Neural cell (in vitro differentiated cells): ENCODE measurements around the gene SSTR5. TPM values are rescaled to one million over a fixed set of nuclear protein-coding genes. Genes with fewer than 3 reads are reported as not detected.

Source experiments
- H2AFZ ChIP-seq: fragments of 200-600, 300-800 bp; sonication (generic), shearing (Covaris generic); 2 replicates; pipeline ENCODE4 v1.6.0; 2014; ENCODE audit warnings: low read depth, mild to moderate bottlenecking, antibody characterized with exemption, low read length, moderate library complexity
- H3F3A ChIP-seq: fragments of 200-600 bp; shearing (Covaris generic); 2 replicates; pipeline ENCODE4 v1.6.1; 2016; ENCODE audit warnings: mild to moderate bottlenecking, moderate library complexity, mixed read lengths, antibody characterized with exemption, low read length; ENCODE audit not compliant: insufficient read depth, poor library complexity, severe bottlenecking
- H3K27ac ChIP-seq: fragments of 200-600, 300-800 bp; sonication (generic), shearing (Covaris generic); 2 replicates; pipeline ENCODE4 v1.5.1; 2014; ENCODE audit warnings: mild to moderate bottlenecking, low read length, moderate library complexity
- H3K27me3 ChIP-seq: fragments of 300-800, 200-600 bp; sonication (generic), shearing (Covaris generic); 2 replicates; pipeline ENCODE4 v1.6.0; 2014; ENCODE audit warnings: mild to moderate bottlenecking, low read depth, low read length, moderate library complexity; ENCODE audit not compliant: insufficient read depth
- H3K36me3 ChIP-seq: fragments of 300-800, 200-600 bp; sonication (generic), shearing (Covaris generic); 2 replicates; pipeline ENCODE4 v1.5.1; 2014; ENCODE audit warnings: mild to moderate bottlenecking, antibody characterized with exemption, low read length, moderate library complexity; ENCODE audit not compliant: insufficient read depth
- H3K4me2 ChIP-seq: fragments of 300-800, 200-600 bp; sonication (generic), shearing (Covaris generic); 2 replicates; pipeline ENCODE4 v1.6.0; 2014; ENCODE audit warnings: mild to moderate bottlenecking, low read length
- H3K4me3 ChIP-seq: fragments of 300-800, 200-600 bp; sonication (generic), shearing (Covaris generic); 2 replicates; pipeline ENCODE4 v1.5.1; 2014; ENCODE audit warnings: mild to moderate bottlenecking, low read length, moderate library complexity
- H3K79me2 ChIP-seq: fragments of 200-600 bp; shearing (Covaris generic); replicated peaks from 2 replicates; pipeline ENCODE4 v1.6.0; 2014; ENCODE audit warnings: mild to moderate bottlenecking, low read length, moderate library complexity; ENCODE audit not compliant: insufficient read depth
- H3K9ac ChIP-seq: fragments of 300-800, 200-600 bp; sonication (generic), shearing (Covaris generic); 2 replicates; pipeline ENCODE4 v1.6.1; 2016; ENCODE audit warnings: mild to moderate bottlenecking, low read length, mixed read lengths
- H3K9me2 ChIP-seq: fragments of 200-600 bp; shearing (Covaris generic); 2 replicates; pipeline ENCODE4 v1.6.1; 2016; ENCODE audit warnings: mild to moderate bottlenecking, low read length, mixed read lengths; ENCODE audit not compliant: insufficient read depth
- H3K9me3 ChIP-seq: fragments of 200-600, 300-800 bp; sonication (generic), shearing (Covaris generic); 2 replicates; pipeline ENCODE4 v1.6.1; 2016; ENCODE audit warnings: mild to moderate bottlenecking, mixed run types, low read length, moderate library complexity, mixed read lengths
- H4K20me1 ChIP-seq: fragments of 200-600 bp; shearing (Covaris generic); 2 replicates; pipeline ENCODE4 v1.6.1; 2016; ENCODE audit warnings: mild to moderate bottlenecking, mixed run types; ENCODE audit not compliant: insufficient read depth
- EP300 ChIP-seq: fragments of 450-650 bp; conservative IDR thresholded peaks from 2 replicates; pipeline ENCODE4 v1.6.1; 2014; ENCODE audit warnings: antibody characterized with exemption, mild to moderate bottlenecking, moderate library complexity; ENCODE audit not compliant: poor library complexity, severe bottlenecking
- EZH2 ChIP-seq: fragments of 200-600, 300-800 bp; shearing (Covaris generic), sonication (generic); IDR thresholded peaks from 2 replicates; pipeline ENCODE4 v1.6.1; 2014; ENCODE audit warnings: antibody characterized with exemption, low read length, borderline replicate concordance, mild to moderate bottlenecking; ENCODE audit not compliant: insufficient read depth, poor library complexity, severe bottlenecking
- MXI1 ChIP-seq: fragments of 450-650 bp; conservative IDR thresholded peaks from 2 replicates; pipeline ENCODE4 v1.6.1; 2014; ENCODE audit warnings: antibody characterized with exemption, mild to moderate bottlenecking; ENCODE audit not compliant: poor library complexity, severe bottlenecking
- POLR2AphosphoS5 ChIP-seq: IDR thresholded peaks from 2 replicates; pipeline ENCODE4 v1.6.1; 2012
- RAD21 ChIP-seq: fragments of 450-650 bp; conservative IDR thresholded peaks from 2 replicates; pipeline ENCODE4 v1.6.1; 2014; ENCODE audit warnings: antibody characterized with exemption, mild to moderate bottlenecking, moderate library complexity
- REST ChIP-seq: IDR thresholded peaks from 2 replicates; pipeline ENCODE4 v1.6.1; 2012; ENCODE audit warnings: borderline replicate concordance
- SMC3 ChIP-seq: fragments of 450-650 bp; conservative IDR thresholded peaks from 2 replicates; pipeline ENCODE4 v1.6.1; 2014; ENCODE audit warnings: antibody characterized with exemption, mild to moderate bottlenecking, moderate library complexity; ENCODE audit not compliant: poor library complexity
- TAF1 ChIP-seq: IDR thresholded peaks from 2 replicates; pipeline ENCODE4 v1.6.1; 2012; ENCODE audit warnings: low read depth
- polyA plus RNA-seq: library from polyadenylated mRNA; depleted of rRNA; stranded (reverse); fragments of >200 nt; gene quantifications from 2 replicates; pipeline ENCODE4 v1.2.3, GENCODE V29; 2014
- TF ChIP-seq, protein P1 (sequence below): fragments of 450-650 bp; IDR thresholded peaks from 2 replicates; pipeline ENCODE4 v1.5.1; 2014; ENCODE audit warnings: antibody characterized with exemption, mild to moderate bottlenecking, moderate library complexity; ENCODE audit not compliant: poor library complexity, severe bottlenecking

SSTR5 gene
- polyA plus RNA-seq, 1 donor from 2014 or later, result not detected

GRCh38 chr16:1027501-1027815 lies 45.1 kb upstream of the SSTR5 start:
- H3K79me2 ChIP-seq, result no peaks in the 10 kb centered on the region
- no peaks in the 10 kb centered on the region for H3K36me3 ChIP-seq
- no peak overlapping the region for H3K27ac ChIP-seq
- no peaks in the 10 kb centered on the region for H4K20me1 ChIP-seq
- H2AFZ ChIP-seq, result no peak overlapping the region
- no peak overlapping the region for H3K4me3 ChIP-seq
- H3K9me3 ChIP-seq, result no peaks in the 10 kb centered on the region
- no peaks in the 10 kb centered on the region for H3K27me3 ChIP-seq
- H3K9me2 ChIP-seq, result no peaks in the 10 kb centered on the region
- H3K9ac ChIP-seq, result no peak overlapping the region
- H3K4me2 ChIP-seq, result no peak overlapping the region
- TF ChIP-seq EP300 (no peak), SMC3 (no peak), EZH2 (no peak)
- TF ChIP-seq, protein P1, sequence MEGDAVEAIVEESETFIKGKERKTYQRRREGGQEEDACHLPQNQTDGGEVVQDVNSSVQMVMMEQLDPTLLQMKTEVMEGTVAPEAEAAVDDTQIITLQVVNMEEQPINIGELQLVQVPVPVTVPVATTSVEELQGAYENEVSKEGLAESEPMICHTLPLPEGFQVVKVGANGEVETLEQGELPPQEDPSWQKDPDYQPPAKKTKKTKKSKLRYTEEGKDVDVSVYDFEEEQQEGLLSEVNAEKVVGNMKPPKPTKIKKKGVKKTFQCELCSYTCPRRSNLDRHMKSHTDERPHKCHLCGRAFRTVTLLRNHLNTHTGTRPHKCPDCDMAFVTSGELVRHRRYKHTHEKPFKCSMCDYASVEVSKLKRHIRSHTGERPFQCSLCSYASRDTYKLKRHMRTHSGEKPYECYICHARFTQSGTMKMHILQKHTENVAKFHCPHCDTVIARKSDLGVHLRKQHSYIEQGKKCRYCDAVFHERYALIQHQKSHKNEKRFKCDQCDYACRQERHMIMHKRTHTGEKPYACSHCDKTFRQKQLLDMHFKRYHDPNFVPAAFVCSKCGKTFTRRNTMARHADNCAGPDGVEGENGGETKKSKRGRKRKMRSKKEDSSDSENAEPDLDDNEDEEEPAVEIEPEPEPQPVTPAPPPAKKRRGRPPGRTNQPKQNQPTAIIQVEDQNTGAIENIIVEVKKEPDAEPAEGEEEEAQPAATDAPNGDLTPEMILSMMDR, result no peak
- no peaks in the 10 kb centered on the region for H3F3A ChIP-seq

DNA sequence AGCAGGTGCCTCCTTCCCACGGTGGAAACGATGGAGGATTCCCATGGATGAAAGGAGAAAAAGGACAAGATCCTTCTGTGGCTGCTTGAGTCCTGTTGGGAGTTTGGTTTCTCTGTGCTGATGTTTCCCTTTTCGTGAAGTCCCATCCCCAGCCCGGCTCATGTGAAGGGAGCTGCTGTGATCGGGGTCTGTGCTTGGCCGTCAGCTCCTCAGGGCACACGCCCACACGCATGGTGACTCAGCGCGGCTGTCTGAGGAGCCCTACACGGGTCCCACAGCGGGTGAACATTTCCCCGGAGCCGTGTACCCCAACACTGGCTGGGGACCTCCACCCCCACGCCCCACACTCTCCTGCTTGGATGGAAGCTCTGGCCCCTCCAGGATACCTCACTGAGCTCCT lies 44.5 kb upstream of the SSTR5 start:
- no peaks in the 10 kb centered on the region for H3K9me2 ChIP-seq
- H3K9ac ChIP-seq, result no peak overlapping the region
- H4K20me1 ChIP-seq, result no peaks in the 10 kb centered on the region

More for the DNA sequence above, 44.5 kb upstream of the SSTR5 start:
- H3K27me3 ChIP-seq, result no peaks in the 10 kb centered on the region
- no peaks in the 10 kb centered on the region for H3K9me3 ChIP-seq
- H3K36me3 ChIP-seq, result no peaks in the 10 kb centered on the region
- TF ChIP-seq POLR2AphosphoS5, result no peak
- no peak for TF ChIP-seq RAD21
- no peak for TF ChIP-seq REST
- no peak for TF ChIP-seq EZH2
- TF ChIP-seq EP300, result no peak
- TF ChIP-seq SMC3, result no peak
- TF ChIP-seq TAF1, result no peak
- no peak for TF ChIP-seq MXI1
- TF ChIP-seq, protein P1, result no peak
- H3K4me2 ChIP-seq, result no peak overlapping the region
- no peak overlapping the region for H3K4me3 ChIP-seq
- no peak overlapping the region for H3K27ac ChIP-seq
- no peaks in the 10 kb centered on the region for H3F3A ChIP-seq
- H3K79me2 ChIP-seq, result no peaks in the 10 kb centered on the region
- no peak overlapping the region for H2AFZ ChIP-seq
